Measurements from ENCODE around the gene LTO1. TPM values are rescaled to one million over a fixed set of nuclear protein-coding genes. Genes with fewer than 3 reads are reported as not detected.

LTO1 gene
- total and polyA plus RNA-seq, 2 of the 13 experiments (the other 11 are each of a cell fraction or from before 2014, with no cell fraction given) = 11.8 to 15.0 TPM

GRCh38 chr11:69654660-69655478, 20.3 kb downstream of the LTO1 start (continued):
- no peak for TF ChIP-seq ZBTB40 (IDR thresholded peaks at IDR 0.05)
- TF ChIP-seq ZBTB40 (CRISPR knock-in tag; IDR thresholded peaks at IDR 0.05) = peak; percentile 67
- TF ChIP-seq, protein P1, sequence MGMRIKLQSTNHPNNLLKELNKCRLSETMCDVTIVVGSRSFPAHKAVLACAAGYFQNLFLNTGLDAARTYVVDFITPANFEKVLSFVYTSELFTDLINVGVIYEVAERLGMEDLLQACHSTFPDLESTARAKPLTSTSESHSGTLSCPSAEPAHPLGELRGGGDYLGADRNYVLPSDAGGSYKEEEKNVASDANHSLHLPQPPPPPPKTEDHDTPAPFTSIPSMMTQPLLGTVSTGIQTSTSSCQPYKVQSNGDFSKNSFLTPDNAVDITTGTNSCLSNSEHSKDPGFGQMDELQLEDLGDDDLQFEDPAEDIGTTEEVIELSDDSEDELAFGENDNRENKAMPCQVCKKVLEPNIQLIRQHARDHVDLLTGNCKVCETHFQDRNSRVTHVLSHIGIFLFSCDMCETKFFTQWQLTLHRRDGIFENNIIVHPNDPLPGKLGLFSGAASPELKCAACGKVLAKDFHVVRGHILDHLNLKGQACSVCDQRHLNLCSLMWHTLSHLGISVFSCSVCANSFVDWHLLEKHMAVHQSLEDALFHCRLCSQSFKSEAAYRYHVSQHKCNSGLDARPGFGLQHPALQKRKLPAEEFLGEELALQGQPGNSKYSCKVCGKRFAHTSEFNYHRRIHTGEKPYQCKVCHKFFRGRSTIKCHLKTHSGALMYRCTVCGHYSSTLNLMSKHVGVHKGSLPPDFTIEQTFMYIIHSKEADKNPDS (CRISPR knock-in tag; IDR thresholded peaks at IDR 0.05) = no peak; the same call in 1 of the 2 replicates
- TF ChIP-seq ZKSCAN8 (CRISPR knock-in tag; IDR thresholded peaks at IDR 0.05; ENCODE audit: borderline replicate concordance) = peak; percentile 95
- TF ChIP-seq SNAPC5 (CRISPR knock-in tag; IDR thresholded peaks at IDR 0.05; ENCODE audit: borderline replicate concordance) = 0 out of 2 replicates have a peak, but pooled peaks have one; percentile 65
- peak; percentile 72; the same call in 1 of the 2 replicates for TF ChIP-seq MBD4 (IDR thresholded peaks at IDR 0.05; ENCODE audit: borderline replicate concordance, low read length)
- TF ChIP-seq, protein P2, sequence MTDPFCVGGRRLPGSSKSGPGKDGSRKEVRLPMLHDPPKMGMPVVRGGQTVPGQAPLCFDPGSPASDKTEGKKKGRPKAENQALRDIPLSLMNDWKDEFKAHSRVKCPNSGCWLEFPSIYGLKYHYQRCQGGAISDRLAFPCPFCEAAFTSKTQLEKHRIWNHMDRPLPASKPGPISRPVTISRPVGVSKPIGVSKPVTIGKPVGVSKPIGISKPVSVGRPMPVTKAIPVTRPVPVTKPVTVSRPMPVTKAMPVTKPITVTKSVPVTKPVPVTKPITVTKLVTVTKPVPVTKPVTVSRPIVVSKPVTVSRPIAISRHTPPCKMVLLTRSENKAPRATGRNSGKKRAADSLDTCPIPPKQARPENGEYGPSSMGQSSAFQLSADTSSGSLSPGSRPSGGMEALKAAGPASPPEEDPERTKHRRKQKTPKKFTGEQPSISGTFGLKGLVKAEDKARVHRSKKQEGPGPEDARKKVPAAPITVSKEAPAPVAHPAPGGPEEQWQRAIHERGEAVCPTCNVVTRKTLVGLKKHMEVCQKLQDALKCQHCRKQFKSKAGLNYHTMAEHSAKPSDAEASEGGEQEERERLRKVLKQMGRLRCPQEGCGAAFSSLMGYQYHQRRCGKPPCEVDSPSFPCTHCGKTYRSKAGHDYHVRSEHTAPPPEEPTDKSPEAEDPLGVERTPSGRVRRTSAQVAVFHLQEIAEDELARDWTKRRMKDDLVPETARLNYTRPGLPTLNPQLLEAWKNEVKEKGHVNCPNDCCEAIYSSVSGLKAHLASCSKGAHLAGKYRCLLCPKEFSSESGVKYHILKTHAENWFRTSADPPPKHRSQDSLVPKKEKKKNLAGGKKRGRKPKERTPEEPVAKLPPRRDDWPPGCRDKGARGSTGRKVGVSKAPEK (CRISPR knock-in tag; IDR thresholded peaks at IDR 0.05; ENCODE audit: borderline replicate concordance) = 0 out of 2 replicates have a peak, but pooled peaks have one; percentile 63
- no peak for TF ChIP-seq NBN (conservative IDR thresholded peaks at IDR 0.05)
- TF ChIP-seq NCOA2 (CRISPR knock-in tag; IDR thresholded peaks at IDR 0.05) = peak; percentile 85
- TF ChIP-seq, protein P3, sequence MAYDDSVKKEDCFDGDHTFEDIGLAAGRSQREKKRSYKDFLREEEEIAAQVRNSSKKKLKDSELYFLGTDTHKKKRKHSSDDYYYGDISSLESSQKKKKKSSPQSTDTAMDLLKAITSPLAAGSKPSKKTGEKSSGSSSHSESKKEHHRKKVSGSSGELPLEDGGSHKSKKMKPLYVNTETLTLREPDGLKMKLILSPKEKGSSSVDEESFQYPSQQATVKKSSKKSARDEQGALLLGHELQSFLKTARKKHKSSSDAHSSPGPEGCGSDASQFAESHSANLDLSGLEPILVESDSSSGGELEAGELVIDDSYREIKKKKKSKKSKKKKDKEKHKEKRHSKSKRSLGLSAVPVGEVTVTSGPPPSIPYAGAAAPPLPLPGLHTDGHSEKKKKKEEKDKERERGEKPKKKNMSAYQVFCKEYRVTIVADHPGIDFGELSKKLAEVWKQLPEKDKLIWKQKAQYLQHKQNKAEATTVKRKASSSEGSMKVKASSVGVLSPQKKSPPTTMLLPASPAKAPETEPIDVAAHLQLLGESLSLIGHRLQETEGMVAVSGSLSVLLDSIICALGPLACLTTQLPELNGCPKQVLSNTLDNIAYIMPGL (CRISPR knock-in tag; IDR thresholded peaks at IDR 0.05; ENCODE audit: borderline replicate concordance in 1 of 2, low read depth in 1 of 2) = peak; percentile 7 to 28; a peak in 1 of 4 replicates
- peak; percentile 54; the same call in 1 of the 2 replicates for TF ChIP-seq POLR2AphosphoS2 (IDR thresholded peaks at IDR 0.05; ENCODE audit: low read depth, low read length)

All from HepG2 (cell line).